Mesothelial cell of epicardium (in vitro differentiated cells): ENCODE results near the gene CERKL. TPM values are rescaled to one million over a fixed set of nuclear protein-coding genes. Genes with fewer than 3 reads are reported as not detected.

Experiments
- DNase-seq, 2 experiments: peaks; one replicate each; pipeline ENCODE4 v3.0.0; 2021; ENCODE audit warnings: low spot score in 2 of 2; ENCODE audit not compliant: unreplicated experiment in 2 of 2
- H3K27ac Mint-ChIP-seq: 2 replicates; pipeline ENCODE4 v1.8.0; 2021; ENCODE audit warnings: mixed read lengths
- H3K27me3 Mint-ChIP-seq: 2 replicates; pipeline ENCODE4 v1.8.0; 2021; ENCODE audit warnings: low read depth, mixed read lengths
- H3K36me3 Mint-ChIP-seq: 2 replicates; pipeline ENCODE4 v1.8.0; 2021; ENCODE audit warnings: mixed read lengths
- H3K4me1 Mint-ChIP-seq: 2 replicates; pipeline ENCODE4 v1.8.0; 2021; ENCODE audit warnings: mixed read lengths
- H3K4me3 Mint-ChIP-seq: 2 replicates; pipeline ENCODE4 v1.8.0; 2021; ENCODE audit warnings: mild to moderate bottlenecking, moderate library complexity, mixed read lengths
- H3K9me3 Mint-ChIP-seq: 2 replicates; pipeline ENCODE4 v1.8.0; 2021; ENCODE audit warnings: mixed read lengths
- total RNA-seq: library from RNA; stranded (reverse); gene quantifications from 3 replicates; pipeline ENCODE4 v1.2.1, GENCODE V29; 2021
- TF ChIP-seq, protein P1 (sequence below): fragments of 200-600 bp; sonication (generic); IDR thresholded peaks from one replicate; pipeline ENCODE4 v1.5.0; 2021; ENCODE audit warnings: antibody characterized with exemption; ENCODE audit not compliant: unreplicated experiment

The CERKL gene
- total RNA-seq, 1 donor from 2014 or later: not detected

- no peak within 1 kb of the TSS for H3K27ac Mint-ChIP-seq
- no peaks in the 10 kb centered on the region for H3K36me3 Mint-ChIP-seq
- no peak for DNase-seq
- H3K27me3 Mint-ChIP-seq: peaks cover 94% of the 10 kb centered on the region
- TF ChIP-seq, protein P1, sequence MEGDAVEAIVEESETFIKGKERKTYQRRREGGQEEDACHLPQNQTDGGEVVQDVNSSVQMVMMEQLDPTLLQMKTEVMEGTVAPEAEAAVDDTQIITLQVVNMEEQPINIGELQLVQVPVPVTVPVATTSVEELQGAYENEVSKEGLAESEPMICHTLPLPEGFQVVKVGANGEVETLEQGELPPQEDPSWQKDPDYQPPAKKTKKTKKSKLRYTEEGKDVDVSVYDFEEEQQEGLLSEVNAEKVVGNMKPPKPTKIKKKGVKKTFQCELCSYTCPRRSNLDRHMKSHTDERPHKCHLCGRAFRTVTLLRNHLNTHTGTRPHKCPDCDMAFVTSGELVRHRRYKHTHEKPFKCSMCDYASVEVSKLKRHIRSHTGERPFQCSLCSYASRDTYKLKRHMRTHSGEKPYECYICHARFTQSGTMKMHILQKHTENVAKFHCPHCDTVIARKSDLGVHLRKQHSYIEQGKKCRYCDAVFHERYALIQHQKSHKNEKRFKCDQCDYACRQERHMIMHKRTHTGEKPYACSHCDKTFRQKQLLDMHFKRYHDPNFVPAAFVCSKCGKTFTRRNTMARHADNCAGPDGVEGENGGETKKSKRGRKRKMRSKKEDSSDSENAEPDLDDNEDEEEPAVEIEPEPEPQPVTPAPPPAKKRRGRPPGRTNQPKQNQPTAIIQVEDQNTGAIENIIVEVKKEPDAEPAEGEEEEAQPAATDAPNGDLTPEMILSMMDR: no peak
- peaks cover 19% of the 10 kb centered on the region for H3K4me1 Mint-ChIP-seq
- H3K4me3 Mint-ChIP-seq: peak within 1 kb of the TSS; percentile 41
- H3K9me3 Mint-ChIP-seq: no peaks in the 10 kb centered on the region
Observed at GRCh38 chr2:181680055-181680936, 23.4 kb upstream of the CERKL start, which contains the start of gene NEUROD1. Gene NEUROD1 (minus strand): TSS chr2:181680517. CDS start chr2:181678860, 1,657 bp downstream.

GRCh38 chr2:181679544-181679979 lies 22.7 kb upstream of the CERKL start:
- H3K4me3 Mint-ChIP-seq: no peak overlapping the region
- H3K27ac Mint-ChIP-seq: no peak overlapping the region
- H3K36me3 Mint-ChIP-seq: no peaks in the 10 kb centered on the region
- no peaks in the 10 kb centered on the region for H3K9me3 Mint-ChIP-seq
- DNase-seq: no peak
- TF ChIP-seq, protein P1: no peak
- H3K27me3 Mint-ChIP-seq: peaks cover 94% of the 10 kb centered on the region
- H3K4me1 Mint-ChIP-seq: peaks cover 19% of the 10 kb centered on the region

DNA sequence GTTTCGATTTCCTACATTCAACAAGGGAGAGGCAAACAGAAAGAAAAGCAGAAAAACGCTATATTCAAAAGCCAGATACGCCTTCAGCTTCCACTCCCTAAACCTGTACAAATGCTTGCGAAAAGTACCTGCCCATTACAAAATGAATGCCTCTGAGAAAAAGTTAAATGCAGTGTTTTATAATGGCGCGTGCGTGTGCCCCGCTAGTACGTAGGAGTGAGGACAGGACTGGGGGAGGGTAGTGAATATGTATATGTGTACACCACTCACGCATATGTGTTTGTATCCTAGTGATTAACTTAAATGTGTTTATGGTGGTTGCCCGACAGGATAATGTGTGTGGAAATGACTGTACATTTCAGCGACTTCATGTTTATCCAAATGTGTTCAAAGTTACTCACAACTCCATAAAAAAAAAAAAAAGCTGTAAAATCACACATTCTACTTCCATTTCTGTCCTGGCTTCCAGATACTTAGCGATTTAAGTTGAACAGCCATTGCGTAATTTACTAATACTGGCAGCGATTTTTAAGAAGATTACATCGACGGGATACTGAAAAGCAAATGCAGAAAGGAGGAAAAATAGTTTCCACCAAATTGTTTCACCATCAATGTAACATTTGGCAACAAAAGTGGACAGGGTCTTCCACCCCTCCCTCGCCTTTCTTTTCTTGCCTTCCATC lies 22.1 kb upstream of the CERKL start:
- Mint-ChIP-seq H3K27me3 (peaks cover 94% of the 10 kb centered on the region), H3K36me3 (no peaks in the 10 kb centered on the region), H3K4me1 (peaks cover 17% of the 10 kb centered on the region), H3K4me3 (no peak overlapping the region), H3K9me3 (no peaks in the 10 kb centered on the region), H3K27ac (no peak overlapping the region)
- TF ChIP-seq, protein P1: no peak
- no peak for DNase-seq

DNA sequence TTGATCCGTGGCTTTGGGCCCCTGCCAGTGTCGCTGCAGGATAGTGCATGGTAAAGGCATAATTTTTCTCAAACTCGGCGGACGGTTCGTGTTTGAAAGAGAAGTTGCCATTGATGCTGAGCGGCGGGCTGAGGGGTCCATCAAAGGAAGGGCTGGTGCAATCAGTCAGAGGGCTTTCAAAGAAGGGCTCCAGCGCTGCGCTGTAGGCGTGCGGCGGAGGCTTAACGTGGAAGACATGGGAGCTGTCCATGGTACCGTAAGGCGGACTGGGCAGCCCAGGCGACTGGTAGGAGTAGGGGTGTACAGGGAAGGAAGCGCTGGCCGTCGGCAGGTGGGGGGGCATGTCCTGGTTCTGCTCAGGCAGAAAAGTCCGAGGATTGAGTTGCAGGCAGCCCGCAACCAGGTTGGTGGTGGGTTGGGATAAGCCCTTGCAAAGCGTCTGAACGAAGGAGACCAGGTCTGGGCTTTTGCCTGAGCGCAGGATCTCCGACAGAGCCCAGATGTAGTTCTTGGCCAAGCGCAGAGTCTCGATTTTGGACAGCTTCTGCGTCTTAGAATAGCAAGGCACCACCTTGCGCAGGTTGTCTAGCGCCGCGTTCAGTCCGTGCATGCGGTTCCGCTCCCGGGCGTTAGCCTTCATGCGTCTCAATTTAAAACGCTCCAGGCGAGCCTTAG lies 21.1 kb upstream of the CERKL start:
- Mint-ChIP-seq H3K4me1 (peaks cover 11% of the 10 kb centered on the region), H3K27ac (no peak overlapping the region), H3K36me3 (no peaks in the 10 kb centered on the region), H3K9me3 (no peaks in the 10 kb centered on the region), H3K4me3 (no peak overlapping the region), H3K27me3 (peaks cover 91% of the 10 kb centered on the region)
- TF ChIP-seq, protein P1: no peak
- DNase-seq: peak; percentile 79 to 90

GRCh38 chr2:181675254-181675653 lies 18.3 kb upstream of the CERKL start:
- no peak overlapping the region for H3K4me3 Mint-ChIP-seq
- no peaks in the 10 kb centered on the region for H3K36me3 Mint-ChIP-seq
- H3K4me1 Mint-ChIP-seq: no peaks in the 10 kb centered on the region
- DNase-seq: no peak
- H3K27ac Mint-ChIP-seq: no peak overlapping the region
- peaks cover 82% of the 10 kb centered on the region for H3K27me3 Mint-ChIP-seq
- no peaks in the 10 kb centered on the region for H3K9me3 Mint-ChIP-seq
- TF ChIP-seq, protein P1: no peak
